HG03060 (cell line): Measurements from ENCODE around the gene CENPF.
"Not testable (repeated sequence)": the region's sequence is repeated elsewhere in the genome, so short reads cannot be mapped to it uniquely, and the experiment has no call there.

Experiments used
- ATAC-seq: cut with Tn5 transposase; IDR thresholded peaks from one replicate; pipeline ENCODE4 v1.9.1; 2021; ENCODE audit warnings: low read depth, moderate number of reproducible peaks; ENCODE audit not compliant: unreplicated experiment

CENPF gene, protein sequence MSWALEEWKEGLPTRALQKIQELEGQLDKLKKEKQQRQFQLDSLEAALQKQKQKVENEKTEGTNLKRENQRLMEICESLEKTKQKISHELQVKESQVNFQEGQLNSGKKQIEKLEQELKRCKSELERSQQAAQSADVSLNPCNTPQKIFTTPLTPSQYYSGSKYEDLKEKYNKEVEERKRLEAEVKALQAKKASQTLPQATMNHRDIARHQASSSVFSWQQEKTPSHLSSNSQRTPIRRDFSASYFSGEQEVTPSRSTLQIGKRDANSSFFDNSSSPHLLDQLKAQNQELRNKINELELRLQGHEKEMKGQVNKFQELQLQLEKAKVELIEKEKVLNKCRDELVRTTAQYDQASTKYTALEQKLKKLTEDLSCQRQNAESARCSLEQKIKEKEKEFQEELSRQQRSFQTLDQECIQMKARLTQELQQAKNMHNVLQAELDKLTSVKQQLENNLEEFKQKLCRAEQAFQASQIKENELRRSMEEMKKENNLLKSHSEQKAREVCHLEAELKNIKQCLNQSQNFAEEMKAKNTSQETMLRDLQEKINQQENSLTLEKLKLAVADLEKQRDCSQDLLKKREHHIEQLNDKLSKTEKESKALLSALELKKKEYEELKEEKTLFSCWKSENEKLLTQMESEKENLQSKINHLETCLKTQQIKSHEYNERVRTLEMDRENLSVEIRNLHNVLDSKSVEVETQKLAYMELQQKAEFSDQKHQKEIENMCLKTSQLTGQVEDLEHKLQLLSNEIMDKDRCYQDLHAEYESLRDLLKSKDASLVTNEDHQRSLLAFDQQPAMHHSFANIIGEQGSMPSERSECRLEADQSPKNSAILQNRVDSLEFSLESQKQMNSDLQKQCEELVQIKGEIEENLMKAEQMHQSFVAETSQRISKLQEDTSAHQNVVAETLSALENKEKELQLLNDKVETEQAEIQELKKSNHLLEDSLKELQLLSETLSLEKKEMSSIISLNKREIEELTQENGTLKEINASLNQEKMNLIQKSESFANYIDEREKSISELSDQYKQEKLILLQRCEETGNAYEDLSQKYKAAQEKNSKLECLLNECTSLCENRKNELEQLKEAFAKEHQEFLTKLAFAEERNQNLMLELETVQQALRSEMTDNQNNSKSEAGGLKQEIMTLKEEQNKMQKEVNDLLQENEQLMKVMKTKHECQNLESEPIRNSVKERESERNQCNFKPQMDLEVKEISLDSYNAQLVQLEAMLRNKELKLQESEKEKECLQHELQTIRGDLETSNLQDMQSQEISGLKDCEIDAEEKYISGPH (N-terminal part only)

DNA sequence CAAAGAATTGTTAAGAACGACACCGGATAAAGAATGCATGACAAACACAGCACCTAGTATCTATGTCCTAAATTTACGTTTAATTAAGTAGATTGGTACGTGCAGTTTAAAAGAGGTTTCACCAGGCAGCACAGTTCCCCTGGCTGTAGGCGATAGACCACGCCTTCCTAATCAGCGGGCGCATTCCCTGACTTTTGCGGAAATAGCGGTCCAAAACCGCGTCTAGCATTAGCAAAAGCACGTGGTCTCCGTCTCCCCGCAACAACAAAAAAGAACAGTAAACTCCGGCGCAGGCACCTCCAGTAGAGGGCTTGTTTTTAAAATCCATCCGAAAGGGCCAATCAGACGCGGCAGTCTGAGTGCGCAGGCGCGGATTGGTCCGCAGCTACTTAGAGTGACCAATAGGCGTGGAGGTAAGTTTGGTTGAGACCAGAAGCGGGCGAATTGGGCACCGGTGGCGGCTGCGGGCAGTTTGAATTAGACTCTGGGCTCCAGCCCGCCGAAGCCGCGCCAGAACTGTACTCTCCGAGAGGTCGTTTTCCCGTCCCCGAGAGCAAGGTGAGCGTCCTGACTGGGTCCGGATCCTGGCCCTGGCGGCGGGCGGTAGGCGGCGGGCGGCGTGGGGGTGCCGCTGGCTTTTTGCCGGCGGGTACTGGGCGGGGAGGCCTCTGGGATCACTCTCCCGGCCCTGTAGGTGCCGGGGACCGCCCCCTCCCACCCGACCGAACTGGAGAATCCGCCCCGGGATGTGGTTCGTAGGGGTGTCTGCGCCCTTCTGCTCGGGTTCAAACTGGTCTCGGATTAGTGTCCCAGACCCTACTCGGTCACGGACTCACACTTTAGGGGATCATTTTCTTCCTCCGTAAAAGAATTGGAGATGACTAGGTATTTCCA, at the start of gene CENPF:
Gene CENPF, plus strand, starts transcription at position 432 of the 894 bp plus-strand sequence. CDS start 10,560 bp downstream, outside the sequence.
- ATAC-seq = peak; percentile 100

GRCh38 chr1:214557952-214558735, 44.9 kb upstream of the CENPF start:
- no peak for ATAC-seq

DNA sequence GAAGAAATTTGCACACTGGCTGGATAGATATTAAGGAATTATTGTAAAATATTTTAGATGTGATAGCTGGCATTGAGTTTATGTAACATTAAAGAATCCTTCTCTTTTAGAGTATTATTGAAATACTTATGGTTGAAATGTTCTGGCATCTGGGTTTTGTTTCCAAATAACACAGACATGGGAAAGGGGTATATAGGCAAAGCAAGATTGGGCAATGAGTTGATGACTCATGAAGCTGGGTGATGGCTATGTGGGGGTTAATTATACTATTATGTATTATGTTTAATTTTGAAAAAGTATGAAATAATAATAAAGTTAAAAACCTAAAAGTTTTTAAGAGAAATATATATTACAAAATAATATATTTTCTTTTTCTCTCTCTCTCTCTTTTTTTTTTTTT, 39.1 kb upstream of the CENPF start:
- no peak for ATAC-seq

DNA sequence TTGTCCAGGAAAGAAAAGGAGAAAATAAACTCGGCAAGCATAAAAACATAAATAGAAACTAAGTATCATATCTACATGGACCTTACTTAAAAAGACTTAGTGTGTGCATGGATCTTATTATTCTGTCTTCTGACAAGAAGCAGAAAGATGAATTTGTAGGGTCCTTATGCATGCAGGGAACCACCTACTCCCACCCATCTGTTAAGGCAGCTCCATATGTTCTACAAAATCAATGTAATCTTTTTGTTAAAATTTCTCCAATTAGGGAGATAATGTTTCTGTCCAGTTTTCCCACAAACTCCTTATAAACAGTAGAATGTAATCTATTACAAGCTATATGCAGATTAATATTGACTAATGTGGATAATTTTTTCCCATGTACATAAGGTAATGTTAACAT, 37.7 kb upstream of the CENPF start:
- ATAC-seq = no peak

DNA sequence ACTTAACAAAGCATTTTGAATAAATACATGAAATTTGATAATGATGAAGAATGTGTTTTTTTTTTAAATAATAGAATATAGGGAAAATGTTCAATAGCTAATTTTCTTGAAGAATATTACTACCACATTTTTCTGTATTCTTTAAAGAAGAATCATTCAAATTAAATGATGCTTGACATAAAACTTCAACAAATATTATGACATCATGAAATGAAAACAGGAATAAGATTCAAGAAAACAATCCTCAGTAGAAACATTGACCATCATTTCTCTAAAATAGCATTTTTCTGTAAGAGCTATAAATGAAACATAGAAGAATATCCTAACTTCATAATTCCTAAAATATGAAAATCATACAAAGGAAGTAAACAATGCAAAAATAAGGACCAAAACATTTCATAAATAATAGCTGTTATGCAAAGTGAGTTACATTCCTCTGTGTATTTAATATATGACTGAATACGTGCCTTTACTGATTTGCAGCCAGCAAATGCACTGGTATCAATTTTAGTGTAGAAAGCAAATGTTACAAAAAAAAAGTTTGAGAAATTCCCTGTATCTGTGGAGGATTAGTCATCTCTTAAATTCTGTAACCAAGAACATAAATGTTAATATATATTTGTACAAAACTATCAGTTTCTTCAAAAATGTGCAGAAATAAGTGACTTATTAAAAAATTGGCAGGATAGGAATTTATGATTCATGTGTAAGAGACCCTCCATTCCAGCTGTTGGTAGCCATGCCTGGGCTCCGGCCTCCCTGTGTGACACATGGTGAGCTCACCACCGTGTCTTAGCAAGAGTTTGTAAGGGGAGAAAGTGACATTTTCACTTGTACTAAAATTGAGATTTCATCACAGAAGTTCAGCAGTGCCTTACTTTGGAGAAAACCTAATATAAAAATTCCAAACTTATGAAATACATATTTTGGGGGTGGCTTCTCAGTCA, 36.6 kb upstream of the CENPF start:
- no peak for ATAC-seq

DNA sequence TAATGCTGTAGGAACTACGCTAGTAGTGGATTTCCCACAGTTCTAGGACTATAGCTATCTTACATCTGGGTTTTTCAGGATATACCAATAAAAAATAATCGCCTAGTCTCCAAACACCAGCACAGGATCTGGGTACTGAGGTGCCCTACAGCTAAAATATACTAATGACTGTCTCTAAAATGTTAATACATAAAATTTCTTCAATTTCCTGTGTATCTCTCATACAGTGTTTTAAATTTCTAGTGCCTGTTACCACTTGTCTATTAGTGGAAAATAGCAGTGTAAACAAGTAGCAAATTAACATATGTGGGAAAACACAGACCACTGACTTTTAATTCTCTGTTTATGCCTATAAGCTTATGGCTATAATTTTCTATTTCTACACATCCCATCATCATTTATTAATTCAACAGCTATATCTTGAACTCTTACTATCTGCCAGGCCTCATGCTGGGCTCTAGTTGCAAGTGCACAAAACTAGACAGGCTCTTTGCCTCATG, 35.5 kb upstream of the CENPF start:
- ATAC-seq = no peak

DNA sequence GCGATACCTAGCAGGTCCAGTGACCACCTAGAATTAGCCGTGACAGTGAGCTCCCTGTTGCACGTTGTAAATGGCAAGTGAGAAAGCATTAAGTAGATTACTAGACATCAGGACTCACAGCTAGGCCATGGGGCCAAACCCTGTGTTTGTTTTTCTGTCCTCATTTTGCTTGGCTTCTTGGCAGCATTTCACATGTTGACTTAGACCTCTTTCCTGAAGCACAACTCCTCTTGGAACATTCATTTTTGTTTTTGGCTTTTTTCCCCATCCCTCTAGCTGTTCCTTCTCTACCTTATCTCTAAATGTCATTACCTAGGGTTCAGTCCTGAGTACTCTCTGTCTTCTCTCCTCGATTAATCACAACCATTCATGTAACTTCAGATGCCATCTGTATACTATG, 34.7 kb upstream of the CENPF start:
- ATAC-seq = no peak

GRCh38 chr1:214569357-214570004, 33.5 kb upstream of the CENPF start:
- no peak for ATAC-seq

DNA sequence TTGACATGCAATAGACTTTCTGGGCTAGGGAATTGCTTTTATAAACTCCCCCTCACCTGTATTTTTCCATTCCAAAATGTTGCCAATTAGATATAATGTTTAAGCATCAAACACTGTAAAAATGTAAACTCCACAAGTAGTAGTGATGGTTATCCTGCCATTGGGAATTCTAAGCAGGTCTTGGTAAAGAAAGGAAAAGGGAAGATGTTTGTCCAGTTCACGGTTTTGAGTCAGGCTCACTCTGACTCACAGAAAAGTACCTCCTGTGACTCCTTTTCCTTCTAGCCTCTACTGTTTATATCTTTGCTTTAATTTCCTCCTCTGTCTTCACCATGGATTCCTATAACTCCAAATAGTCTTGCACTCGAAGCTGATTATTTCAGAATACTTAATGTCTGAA, 32.6 kb upstream of the CENPF start:
- ATAC-seq = no peak

DNA sequence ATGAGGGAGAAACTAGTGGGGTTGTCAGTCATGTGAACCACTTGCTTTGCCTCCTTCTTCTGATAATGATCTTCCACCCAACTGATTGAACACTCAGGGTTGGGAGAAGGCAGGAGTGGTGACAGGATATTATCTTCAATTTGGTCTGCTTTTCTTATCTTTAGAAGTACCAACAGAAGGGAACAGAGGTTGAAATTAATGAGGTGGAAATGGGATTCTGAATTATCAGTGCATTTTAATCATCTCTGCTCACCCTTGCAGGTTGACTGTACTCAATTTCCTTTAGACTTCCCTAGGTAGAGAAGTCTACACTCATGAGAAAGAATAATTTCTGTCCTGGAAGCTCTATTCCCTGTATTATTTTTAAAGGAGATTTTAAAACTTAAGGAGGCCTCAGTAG, 31.7 kb upstream of the CENPF start:
- ATAC-seq = no peak

DNA sequence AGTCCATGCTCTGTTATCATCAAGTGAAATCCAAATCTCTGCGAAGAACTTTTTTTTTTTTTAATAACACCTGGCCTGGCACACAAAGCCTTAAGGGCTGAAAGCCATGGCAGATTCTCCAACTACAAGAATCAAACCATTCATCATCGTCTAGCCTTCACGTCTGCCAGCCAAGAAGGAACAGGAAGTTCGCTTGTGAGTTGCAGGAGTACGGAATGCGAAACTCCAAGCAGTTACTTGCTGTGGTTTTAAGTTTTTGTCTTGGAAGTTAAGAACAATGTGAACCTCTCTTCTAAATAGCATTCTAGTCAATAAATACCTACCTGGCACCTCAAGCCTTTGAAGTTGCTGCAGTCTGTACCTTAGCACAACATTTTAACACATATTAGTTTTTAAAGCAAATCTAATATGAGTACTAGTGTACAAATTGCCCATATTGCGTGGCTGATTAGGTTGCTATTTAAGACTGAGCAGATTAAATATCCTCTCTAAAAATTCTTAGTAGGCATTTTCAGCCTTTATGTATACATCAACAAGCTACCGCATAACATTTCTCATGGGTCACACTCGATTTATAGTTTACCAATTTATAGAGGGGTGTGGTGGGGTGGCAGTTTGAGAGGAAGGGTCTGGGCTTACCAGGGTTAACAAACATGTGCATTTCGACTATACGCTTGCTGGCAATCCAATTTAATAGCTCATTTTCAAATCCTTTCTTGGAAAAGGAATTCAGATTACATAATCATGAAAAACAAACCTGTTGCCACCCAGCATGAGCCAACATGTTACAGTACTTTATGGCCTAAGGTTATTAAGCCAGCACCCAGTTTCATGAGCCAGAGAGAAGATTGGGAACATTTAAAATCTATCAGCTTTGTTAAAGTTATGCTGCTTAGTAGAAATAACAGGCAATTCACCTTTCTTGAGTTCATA, 29.3 kb upstream of the CENPF start:
- no peak for ATAC-seq

DNA sequence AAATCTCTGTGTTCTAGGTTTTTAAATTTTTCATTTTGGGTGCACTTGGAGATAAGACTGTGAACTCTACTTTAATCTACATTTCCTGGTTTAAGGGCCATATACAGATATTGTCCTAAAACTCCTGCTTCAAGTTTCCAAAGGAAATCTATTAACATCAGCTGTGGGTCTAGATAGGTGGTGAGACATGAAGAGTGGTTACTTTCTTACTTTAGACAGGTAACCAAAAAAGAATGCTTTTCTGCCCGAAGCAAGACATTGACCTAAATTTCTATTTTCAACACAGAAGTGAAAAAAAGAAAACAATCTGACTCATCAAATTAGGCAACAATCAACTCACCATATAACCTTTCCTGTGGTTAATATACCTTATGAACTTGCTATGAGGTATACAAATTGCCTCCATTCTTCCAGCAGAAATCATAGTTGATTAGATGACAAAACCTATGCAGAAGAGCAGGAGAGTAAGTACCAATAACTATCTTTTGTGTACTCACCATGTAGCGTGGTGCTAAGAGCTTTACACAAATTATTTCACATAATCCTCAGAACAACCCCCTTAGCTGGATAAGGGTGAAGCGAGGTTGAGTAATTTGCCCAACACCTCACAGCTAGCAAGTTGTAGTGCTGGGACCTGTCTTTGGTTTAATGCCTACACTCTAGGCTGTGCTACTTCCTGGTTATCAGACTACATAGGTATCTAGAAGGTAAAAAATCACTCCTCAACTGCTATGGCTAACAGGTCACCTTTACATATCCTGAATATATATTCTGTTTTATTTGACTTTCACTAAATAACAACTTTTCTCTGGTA, 28.2 kb upstream of the CENPF start:
- no peak for ATAC-seq

DNA sequence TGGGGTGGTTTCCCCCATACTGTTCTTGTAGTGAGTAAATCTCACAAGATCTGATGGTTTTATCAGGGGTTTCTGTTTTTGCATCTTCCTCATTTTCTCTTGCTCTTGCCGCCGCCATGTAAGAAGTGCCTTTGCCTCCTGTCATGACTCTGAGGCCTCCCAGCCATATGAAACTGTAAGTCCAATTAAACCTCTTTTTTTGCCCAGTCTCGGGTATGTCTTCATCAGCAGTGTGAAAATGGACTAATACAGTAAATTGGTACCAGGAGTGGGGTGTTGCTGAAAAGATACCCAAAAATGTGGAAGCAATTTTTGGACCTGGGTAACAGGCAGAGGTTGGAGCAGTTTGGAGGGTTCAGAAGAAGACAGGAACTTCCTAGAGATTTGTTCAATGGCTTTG, 26.9 kb upstream of the CENPF start:
- ATAC-seq = not testable (repeated sequence)

DNA sequence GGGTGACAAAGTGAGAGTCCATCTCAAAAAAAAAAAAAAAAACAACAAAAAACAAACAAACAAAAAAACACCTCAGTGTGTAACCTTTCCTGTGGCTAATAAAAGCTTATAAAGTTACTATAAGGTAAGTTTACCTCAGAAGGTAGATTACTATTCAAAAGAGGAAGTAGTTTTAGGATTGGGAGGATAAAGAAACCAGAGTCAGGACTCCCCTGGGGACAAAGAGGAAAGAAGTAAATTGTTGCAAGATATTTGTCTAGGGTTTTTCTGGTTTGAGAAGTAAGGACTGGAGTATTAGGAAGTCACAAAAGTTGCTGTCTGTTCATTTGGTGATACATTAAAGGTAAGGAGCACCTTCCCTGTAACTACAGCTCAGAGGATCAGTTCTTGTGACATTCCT, 23.8 kb upstream of the CENPF start:
- ATAC-seq = no peak

DNA sequence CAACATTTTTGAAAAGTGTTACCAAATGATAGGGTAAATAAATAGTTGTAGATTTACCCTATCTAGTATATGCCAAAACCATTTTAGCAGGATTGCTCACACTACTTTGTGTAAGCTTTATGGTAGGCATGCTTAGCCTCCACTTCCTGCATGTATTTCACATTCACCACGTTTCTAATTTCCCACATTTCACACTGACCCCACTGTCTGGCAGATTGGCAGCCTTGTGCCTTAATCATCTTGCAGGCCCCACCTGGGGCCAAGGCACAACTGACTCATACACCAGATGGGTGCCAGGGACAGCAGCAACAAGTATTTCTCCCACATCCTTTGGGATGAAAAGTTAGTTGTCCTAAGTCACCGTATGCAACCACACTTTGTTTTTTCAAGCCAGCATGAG, 21.2 kb upstream of the CENPF start:
- ATAC-seq = no peak
